ENCODE measurements around the gene MYO15A. TPM values are rescaled to one million over a fixed set of nuclear protein-coding genes. Genes with fewer than 3 reads are reported as not detected.

MYO15A gene
- total RNA-seq, 1 experiment from 2014 or later = 0.38 TPM

- no peaks in the 10 kb centered on the region for H3K4me1 Mint-ChIP-seq (ENCODE audit: low read depth, unreplicated experiment)
- H3K9me3 Mint-ChIP-seq (ENCODE audit: low read depth, unreplicated experiment) = no peaks in the 10 kb centered on the region
- no peaks in the 10 kb centered on the region for H3K27me3 Mint-ChIP-seq (ENCODE audit: unreplicated experiment)
- H3K36me3 Mint-ChIP-seq (ENCODE audit: insufficient read depth, unreplicated experiment) = peaks cover 18% of the 10 kb centered on the region
- CTCF ChIA-PET = no interaction called here
- TF ChIP-seq CTCF (IDR thresholded peaks at IDR 0.05; ENCODE audit: unreplicated experiment) = no peak
- H3K27ac Mint-ChIP-seq (ENCODE audit: unreplicated experiment) = no peak overlapping the region
- H3K4me3 Mint-ChIP-seq (ENCODE audit: low read depth, unreplicated experiment) = no peak overlapping the region
- no peak for DNase-seq
- intact Hi-C loops (cut with micrococcal nuclease; ENCODE audit: unreplicated experiment) = no loop called here
- no TSS peak for BruUV-seq (replicated peaks)
Observed at GRCh38 chr17:18105595-18105994, 3.0 kb upstream of the MYO15A start.

DNA sequence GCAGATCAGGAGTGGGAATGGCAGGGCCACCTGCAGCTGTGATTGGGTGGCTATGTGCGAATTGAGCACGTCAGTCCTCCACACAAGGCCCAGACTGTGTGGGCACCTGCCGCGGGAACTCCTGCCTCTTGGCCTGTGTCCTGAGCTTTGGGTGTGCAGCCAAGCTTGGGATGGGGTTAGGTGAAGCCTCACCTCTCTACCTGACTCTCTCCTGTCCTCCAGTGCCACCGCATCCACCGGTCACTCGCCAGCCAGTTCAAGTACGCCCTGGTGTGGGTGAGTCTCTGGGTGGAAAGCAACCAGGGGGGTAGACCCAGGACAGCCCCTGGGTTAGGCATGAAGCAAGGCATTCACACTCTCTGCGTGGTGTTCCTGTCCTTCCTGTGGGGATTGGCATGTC, 2.3 kb upstream of the MYO15A start:
- no TSS peak for BruUV-seq (replicated peaks)
- no peak for TF ChIP-seq CTCF (IDR thresholded peaks at IDR 0.05; ENCODE audit: unreplicated experiment)

GRCh38 chr17:18107061-18107790, 1.3 kb upstream of the MYO15A start:
- Mint-ChIP-seq H3K4me1 (ENCODE audit: low read depth, unreplicated experiment) (no peaks in the 10 kb centered on the region), H3K36me3 (ENCODE audit: insufficient read depth, unreplicated experiment) (peaks cover 18% of the 10 kb centered on the region), H3K27ac (ENCODE audit: unreplicated experiment) (no peak overlapping the region), H3K4me3 (ENCODE audit: low read depth, unreplicated experiment) (no peak overlapping the region), H3K27me3 (ENCODE audit: unreplicated experiment) (no peaks in the 10 kb centered on the region), H3K9me3 (ENCODE audit: low read depth, unreplicated experiment) (no peaks in the 10 kb centered on the region)
- no TSS peak for BruUV-seq (replicated peaks)
- no peak for DNase-seq
- intact Hi-C loops (cut with micrococcal nuclease; ENCODE audit: unreplicated experiment) = no loop called here
- TF ChIP-seq CTCF (IDR thresholded peaks at IDR 0.05; ENCODE audit: unreplicated experiment) = no peak
- CTCF ChIA-PET = no interaction called here

More for the DNA sequence above, 2.3 kb upstream of the MYO15A start:
- no peak for DNase-seq
- Mint-ChIP-seq H3K27ac (ENCODE audit: unreplicated experiment) (no peak overlapping the region), H3K36me3 (ENCODE audit: insufficient read depth, unreplicated experiment) (peaks cover 18% of the 10 kb centered on the region), H3K4me3 (ENCODE audit: low read depth, unreplicated experiment) (no peak overlapping the region), H3K27me3 (ENCODE audit: unreplicated experiment) (no peaks in the 10 kb centered on the region), H3K9me3 (ENCODE audit: low read depth, unreplicated experiment) (no peaks in the 10 kb centered on the region), H3K4me1 (ENCODE audit: low read depth, unreplicated experiment) (no peaks in the 10 kb centered on the region)
- intact Hi-C loops (cut with micrococcal nuclease; ENCODE audit: unreplicated experiment) = no loop called here
- CTCF ChIA-PET = no interaction called here

DNA sequence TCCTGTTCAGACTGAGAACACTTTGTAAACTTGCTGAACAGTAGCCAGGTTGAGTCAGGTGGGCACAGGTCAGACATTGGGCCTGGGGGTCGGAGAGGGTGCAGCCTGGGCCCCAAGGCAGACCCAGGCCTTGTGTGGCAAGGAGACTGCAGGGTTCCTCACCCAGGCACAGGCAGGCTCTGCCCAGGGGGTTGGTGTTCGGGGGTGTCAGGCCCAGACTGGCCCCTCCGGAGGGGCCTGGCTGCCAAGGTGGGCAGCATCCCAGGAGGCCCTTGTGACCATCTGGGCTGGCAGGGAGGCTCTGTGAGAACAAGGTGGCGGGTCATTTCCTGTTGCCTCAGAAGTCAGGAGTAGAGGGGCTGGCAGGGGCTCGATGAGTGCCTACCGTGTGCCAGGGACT, 585 bp upstream of the MYO15A start:
- H3K27me3 Mint-ChIP-seq (ENCODE audit: unreplicated experiment) = no peaks in the 10 kb centered on the region
- CTCF ChIA-PET = no interaction called here
- TF ChIP-seq CTCF (IDR thresholded peaks at IDR 0.05; ENCODE audit: unreplicated experiment) = no peak
- DNase-seq = no peak
- H3K4me3 Mint-ChIP-seq (ENCODE audit: low read depth, unreplicated experiment) = no peak overlapping the region
- BruUV-seq (replicated peaks) = no TSS peak
- H3K27ac Mint-ChIP-seq (ENCODE audit: unreplicated experiment) = no peak overlapping the region
- intact Hi-C loops (cut with micrococcal nuclease; ENCODE audit: unreplicated experiment) = no loop called here
- no peaks in the 10 kb centered on the region for H3K4me1 Mint-ChIP-seq (ENCODE audit: low read depth, unreplicated experiment)
- peaks cover 16% of the 10 kb centered on the region for H3K36me3 Mint-ChIP-seq (ENCODE audit: insufficient read depth, unreplicated experiment)
- no peaks in the 10 kb centered on the region for H3K9me3 Mint-ChIP-seq (ENCODE audit: low read depth, unreplicated experiment)
